GM21381 (cell line): ENCODE data around the gene METTL17.
"Not testable (repeated sequence)": the region's sequence is repeated elsewhere in the genome, so short reads cannot be mapped to it uniquely, and the experiment has no call there.

ENCODE experiments used
- ATAC-seq: cut with Tn5 transposase; IDR thresholded peaks from one replicate; pipeline ENCODE4 v1.9.1; 2021; ENCODE audit warnings: mild to moderate bottlenecking, moderate library complexity; ENCODE audit not compliant: unreplicated experiment

The METTL17 gene

DNA sequence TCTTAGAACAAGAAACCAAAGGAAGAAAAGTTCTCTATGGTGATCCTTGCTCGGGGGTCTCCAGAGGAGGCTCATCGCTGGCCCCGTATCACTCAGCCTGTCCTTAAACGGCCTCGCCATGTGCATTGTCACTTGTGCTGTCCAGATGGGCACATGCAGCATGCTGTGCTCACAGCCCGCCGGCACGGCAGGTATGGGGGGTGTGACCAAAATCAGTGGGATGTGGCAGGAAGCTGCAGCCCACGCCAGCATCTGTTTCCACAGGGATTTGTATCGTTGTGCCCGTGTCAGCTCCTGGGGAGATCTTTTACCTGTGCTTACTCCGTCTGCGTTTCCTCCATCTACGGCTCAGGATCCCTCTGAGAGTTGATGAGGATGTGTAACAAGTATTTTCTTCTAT lies 6.7 kb downstream of the METTL17 start:
- no peak for ATAC-seq

DNA sequence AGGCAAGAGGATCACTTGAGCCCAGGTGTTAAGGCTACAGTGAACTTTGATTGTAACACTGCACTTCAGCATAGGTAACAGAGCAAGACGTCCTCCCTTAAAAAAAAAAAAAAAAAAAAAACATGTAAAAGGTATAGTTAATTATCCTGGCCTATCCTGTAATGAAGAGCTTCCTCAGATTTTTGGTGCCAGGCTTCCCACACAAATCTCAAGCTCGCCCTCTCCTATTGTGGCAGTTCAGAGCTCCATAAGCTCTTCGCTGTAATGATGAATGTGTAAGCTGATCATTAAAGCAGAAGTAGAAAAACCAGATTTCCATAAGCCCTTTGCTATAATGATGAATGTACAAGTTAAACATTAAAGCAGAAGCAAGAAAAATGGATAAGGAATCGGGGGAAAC lies 7.3 kb downstream of the METTL17 start:
- ATAC-seq, result no peak

DNA sequence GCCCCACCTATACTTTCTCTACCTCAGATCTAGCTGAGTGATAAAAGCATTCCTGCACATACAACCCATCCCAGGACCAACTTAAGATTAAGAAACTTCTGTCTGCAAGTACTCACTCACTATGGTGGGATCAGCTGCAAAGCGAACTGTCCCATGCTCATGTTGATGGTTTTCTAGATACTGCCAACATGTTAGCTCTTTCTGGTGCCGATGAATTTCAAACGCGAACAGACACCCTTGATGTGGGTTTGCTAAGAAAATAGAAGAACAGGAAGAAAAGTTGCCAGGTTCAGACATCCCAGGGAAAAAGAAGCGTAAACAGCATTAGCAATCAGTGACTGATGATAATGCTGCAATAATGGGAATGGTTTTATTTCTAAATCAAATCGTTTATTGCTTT lies 7.8 kb downstream of the METTL17 start:
- no peak for ATAC-seq

DNA sequence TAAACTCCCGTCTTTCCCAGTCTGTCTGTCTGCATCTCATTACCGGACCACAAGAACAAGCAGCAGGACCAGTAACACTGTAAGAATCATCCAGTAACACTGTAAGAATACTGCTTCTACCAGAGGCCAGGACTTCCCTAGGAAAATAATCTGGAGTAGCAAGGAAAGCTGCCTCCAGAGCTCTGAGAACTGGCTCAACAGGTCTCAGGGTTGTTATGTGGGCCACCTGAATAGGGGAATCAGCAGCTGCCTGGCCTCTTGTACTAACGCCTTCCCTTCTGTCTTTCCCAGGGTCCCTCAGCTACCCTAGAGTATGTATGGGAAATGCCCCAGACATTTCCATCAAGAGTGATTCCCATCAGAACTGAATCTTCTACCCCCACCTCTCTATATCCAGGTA lies 8.4 kb downstream of the METTL17 start:
- no peak for ATAC-seq

DNA sequence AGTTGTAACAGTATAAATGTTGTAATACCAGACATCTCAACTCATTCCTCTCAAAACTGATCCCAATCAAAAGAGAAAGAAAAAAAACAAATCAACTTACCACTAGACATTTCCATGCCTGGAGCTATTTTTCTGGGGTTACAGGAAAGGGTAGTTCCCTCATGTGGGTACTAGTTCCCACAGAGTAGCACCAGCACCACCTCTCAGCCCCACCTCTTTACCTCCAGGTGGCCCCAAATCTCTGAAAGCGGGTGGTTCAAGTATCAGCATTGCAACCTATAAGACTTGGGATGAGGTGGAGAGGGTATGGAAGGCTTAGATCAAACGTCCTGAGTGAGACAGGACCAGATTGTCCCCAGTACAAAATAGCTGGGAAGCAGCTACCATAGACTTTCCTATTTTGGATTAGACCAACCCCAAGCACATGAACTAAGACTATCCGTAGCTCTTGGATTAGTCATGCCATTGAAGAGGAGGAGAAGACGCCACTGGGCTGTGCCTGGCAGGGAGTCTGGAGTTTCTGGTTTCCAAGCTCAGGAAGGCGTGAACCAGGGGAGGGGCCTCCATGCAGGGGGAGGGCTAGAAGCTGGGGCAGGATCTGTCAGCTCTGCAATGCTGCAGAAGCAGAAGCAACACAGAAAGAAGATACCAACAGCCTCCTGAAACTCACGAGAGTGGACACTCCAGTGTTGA lies 9.0 kb downstream of the METTL17 start, which contains the start of gene SLC39A2:
Gene SLC39A2, plus strand, starts transcription at position 620 of the 693 bp plus-strand sequence. CDS start 154 bp downstream, outside the sequence.
- no peak for ATAC-seq

DNA sequence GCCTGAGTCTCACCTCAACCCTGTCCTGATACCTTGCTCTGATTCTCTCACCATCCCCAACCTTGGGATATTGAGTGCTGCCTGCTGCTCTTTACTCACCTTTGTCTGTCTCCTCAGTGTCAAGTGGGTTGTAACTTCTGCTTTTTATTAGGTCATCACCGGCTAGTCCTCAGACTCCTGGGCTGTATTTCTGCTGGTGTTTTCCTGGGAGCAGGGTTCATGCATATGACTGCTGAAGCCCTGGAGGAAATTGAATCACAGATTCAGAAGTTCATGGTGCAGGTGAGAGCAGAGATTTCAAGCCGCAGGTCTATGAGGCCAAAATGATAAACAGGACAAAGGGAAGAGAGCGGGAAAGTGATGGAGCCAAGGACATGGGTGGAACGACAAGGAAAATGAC lies 9.8 kb downstream of the METTL17 start:
- ATAC-seq, result no peak

DNA sequence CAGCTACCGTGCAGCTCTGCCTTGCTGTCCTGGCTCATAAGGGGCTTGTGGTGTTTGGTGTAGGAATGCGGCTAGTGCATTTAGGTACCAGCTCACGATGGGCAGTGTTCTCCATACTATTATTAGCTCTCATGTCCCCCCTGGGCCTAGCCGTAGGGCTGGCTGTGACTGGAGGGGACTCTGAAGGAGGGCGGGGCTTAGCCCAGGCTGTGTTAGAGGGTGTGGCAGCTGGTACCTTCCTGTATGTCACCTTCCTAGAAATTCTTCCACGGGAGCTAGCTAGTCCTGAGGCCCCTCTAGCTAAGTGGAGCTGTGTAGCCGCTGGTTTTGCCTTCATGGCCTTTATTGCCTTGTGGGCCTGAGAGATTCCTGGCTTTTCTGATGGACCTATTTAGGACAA lies 11.4 kb downstream of the METTL17 start:
- no peak for ATAC-seq

DNA sequence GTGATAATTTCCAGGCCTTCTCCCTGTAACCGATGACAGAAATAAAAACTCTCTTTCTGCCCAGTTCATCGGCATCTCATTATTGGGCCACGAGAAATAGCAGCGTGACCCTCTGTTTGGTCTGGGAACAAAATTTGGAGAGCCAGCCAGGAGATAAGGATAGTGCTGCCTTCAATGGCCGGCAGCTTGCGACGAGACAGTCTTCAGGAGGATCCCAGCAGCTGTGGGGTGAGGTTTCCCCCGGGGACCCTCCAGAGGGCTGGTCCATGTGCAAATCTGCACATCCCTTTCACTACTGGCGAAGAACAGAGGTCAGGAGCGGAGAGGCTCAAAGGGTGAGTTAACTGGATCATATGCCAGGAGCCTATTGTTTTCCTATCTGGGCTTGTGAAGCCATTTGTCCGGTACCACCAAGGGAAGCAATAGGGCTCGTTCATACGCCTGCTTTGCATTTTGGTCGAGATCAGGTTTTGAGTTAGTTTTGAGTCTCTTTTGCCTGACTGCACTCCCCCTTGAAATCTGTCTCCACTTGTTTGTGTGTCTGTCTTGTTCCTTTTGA lies 14.1 kb downstream of the METTL17 start:
- no peak for ATAC-seq

DNA sequence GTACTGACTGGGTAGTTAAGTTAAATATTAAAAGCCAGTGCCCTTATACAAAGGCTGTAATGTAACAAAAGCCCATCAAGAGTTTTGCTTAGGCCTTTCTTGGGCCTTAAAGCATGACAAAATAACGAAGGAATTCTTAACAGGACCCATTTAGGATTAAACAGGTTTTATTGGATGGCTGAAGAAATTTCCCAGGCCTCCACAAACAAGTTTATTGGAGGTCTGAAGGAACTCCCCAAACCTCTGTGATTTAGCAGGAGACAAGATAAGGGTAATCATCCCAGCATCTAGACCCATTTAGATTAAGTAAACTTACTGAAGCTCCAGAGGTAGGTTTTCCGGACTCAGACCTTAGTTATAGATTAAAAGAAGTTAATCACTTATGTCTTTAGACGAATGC lies 19.9 kb downstream of the METTL17 start:
- not testable (repeated sequence) for ATAC-seq

DNA sequence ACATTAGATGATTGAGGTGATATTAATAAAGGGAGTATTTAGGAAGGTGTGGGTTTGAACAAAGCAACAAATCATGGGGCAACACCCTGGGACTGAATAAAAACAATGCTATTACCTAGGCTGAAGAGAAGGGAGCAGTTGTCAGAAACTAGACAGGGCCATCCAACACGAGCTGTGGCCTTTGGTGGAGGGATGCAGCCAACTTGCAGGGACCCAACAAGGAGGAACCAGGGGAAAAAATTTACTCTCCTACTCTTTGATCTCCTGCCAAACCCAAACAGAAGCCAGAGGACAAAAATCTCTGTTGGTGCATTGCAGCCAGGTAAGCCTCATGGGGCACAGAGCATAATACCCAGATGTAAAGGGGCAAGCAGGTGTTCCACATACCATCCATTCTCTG lies 21.4 kb downstream of the METTL17 start:
- no peak for ATAC-seq

DNA sequence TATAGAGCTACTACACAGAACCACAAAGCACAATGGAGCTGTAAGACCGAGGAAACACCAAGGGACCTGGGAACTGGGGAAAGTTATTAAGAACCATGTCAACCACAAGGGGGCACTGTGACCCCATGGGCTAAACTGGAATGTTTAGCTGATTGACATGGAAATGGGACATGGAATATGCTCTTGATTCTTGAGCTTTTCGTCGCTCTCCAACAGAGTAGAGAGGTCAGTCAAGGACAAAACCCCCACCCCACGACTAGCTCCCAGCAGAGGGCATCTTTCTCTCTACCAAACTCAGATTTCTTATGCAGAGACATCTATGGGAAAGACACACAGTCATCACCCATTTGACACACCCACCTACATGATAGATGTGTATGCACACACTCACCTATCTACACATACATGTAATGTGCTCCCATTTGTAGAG lies 25.0 kb downstream of the METTL17 start:
- ATAC-seq, result no peak

DNA sequence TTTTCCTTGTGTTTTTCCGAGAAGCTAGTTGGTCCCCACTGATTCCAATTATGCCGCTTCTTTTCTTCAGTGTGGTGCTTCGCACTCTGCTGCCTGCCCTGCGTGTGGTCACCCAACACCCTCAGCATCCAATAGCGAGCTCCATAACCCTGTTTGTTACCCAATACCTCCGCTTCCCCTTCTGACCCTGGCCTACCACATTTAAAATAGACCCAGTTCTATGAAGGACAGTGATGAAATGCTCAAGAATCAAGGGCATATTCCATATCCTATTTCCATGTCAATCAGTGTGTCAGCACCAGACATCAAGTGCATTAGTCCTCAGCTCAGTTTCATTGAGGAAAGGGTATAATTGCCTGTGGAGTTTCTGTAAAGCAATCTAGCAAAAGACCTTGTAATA lies 25.5 kb downstream of the METTL17 start:
- ATAC-seq, result no peak

DNA sequence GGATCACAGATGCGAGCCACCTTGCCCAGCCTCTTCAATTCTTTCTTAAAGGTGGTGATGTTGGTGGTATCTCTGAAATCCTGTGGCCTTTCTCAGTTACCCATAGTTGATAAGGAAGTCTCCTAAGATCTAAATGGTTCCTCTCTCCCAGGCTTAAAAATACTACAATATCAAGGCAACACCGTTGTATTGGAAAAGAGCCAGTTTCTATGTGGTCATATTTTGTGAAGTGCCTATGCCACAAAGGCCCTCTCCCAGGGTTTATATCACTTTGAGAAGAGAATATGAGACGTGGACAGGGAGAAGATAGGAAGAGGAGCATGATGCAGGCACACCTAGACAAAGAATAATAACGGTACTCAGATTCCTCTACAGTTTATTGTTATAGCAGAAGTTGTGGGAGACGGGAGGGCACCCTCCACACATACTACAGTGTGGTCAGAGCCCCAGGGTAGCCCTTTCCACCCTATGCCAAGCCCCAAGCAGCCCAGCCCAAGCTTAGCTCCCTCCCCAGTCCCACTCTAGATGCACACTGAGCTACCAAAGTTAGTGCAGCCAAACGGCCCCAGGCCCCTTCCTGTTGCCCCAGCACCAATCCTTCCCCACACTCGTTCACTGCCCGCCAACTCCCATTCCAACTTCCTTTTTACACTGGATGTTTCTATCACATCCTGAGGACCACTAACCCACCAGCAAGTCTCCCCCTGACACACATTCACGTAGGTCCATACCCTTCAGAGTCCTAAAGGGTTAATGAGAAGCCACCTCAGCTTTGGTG lies 26.8 kb downstream of the METTL17 start:
- no peak for ATAC-seq

DNA sequence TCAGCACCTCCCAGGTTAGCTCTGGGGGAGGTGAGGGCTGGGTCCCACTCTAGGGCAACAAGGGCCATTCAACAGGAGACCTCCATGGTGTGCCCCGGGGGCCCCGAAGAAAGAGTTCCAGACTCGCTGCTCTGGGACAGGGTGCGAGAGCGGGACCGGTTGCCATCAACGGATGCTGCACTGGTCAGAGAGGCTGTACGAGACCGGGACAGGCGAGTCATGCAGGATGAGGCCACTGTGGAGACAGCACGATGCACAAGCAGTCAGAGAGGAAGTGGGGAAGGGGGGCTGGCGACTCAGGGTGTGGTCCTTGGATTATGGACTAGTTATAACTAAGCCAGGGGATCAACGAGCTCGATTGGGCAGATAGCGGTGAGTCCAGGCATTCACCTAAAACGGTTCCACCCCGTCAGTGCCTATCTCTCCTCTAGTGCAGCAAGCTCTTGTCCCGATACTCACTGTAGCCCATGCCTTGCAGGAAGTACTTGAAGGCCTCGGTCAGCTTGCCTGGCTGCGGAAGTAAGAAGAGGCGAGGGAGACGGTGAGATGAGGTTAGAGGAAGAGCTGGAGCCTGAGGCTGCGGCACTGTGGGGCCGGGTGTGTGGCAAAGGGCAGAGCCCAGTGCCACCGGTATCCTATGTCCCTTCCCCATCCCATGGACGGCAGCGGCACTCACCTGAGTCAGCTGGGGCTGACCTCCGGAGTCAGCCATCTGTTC lies 27.9 kb downstream of the METTL17 start:
- no peak for ATAC-seq

DNA sequence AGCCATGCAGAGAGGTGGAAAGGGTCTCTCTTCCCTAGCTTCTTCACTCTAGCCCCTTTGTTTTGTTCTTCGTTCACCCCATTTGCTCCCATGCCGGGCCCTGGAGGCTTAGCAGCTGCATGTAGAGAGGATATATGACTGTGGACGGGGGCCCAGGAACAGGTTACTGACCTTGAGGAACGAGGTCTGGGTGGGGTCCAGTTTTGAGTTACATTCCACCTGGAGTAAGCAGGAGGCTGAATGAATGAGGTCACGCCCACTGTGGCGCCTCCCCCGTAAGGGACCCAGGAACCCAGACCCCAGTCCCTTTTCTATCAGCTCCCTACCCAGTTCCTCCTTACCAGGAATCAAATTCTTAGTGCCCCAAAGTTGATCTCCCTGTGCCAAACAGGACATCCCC lies 28.5 kb downstream of the METTL17 start:
- no peak for ATAC-seq

DNA sequence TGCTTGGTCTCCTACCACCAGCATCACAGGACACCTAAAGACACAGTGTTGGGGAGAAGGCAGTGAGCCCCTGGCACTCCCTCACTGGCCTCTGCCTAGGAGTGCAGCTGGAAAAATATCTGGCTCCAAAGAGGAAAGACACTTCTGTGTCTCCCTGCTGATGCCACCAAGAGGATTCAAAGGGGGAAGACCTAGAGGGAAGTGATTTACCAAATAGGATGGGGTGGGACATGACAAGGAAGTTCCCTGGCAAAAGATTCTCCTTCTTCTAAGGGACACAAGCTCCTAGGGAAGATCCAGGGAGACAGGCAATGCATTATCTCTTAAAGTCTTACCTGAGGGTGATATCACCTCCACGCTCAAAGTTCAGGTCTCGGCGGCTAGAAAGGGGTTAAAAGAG lies 29.0 kb downstream of the METTL17 start:
- ATAC-seq, result no peak

DNA sequence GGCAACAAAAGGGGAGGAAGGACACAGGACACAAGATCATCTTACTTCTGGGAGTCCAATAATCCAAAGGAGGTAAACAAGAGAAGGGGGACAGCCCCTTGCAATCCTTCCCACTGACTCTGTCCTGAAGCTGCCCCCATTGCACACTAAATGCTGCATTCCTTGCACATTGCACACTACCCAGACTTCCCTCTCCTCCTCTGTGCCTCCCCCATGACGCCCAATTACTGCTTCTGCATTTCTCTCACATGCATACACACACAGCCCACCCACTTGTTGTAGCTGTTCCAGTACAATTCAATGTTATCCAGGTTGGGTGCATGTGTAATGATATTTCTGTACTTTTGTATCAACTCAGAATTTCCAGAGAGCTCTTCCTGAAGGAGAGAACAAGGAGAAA lies 29.6 kb downstream of the METTL17 start:
- ATAC-seq, result no peak

DNA sequence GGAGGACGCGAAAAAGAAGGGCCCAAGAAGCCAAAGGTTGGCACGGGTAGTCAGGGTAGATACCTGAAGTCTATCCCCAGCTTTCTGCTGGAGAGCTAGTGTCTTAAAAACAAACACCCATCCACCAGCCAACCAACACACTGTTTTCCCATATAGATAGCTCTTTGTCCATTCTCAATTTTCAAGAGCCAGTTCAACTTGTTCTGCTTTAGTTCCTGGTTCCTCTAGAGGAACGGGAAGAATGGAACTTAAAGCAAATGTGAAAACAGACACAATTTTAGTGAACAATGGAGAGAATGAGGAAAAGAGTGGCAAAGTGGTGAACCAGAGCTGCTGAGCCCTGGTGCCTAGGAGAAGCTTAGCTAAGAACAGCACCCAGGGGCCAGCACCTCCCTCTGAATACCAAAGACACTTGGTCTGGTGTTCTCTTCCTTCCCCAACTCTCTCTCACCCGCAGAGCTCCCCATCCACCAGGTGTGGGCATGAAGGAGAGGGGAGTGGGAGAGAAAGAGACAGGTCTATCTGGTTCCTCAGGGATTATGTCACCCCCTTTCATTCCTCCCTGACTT lies 31.3 kb downstream of the METTL17 start:
- ATAC-seq, result no peak

DNA sequence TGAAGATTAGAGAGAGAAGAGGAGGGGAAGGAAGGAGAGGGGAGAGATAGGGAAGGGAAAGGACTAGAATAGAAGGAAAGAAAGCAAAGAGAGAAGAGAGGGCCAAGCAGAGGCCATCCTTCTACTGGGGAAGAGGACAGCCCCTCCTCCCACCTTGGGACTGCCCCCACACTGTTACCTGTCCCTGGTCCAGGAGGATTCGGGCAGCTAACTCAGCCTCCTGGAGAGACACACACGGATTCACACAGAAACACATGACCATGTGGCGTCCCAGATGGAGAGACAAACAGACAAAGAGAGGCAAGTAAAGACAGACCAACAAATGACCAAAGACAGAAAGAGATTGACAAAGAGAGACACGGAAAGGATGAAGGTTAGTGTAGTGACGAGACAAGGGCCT lies 32.9 kb downstream of the METTL17 start:
- no peak for ATAC-seq

DNA sequence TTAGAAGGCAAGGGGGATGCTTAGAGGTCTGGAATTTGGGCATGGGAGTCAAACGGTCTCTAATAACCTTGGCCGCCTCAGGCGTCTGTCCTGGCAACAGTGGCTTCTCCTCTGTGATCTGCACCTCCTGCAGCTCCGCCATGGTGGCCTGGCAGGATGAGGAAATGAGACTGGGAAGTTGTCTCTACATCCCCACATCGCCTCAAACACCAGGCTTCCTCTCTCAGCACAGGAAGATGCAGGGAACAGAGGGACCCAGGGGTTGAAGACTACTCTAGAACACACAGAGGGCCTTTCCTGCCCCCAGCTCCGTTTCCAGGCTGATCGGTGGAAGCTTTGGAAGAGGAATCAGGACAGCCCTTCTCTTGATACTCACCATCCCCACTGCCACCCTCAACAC lies 33.4 kb downstream of the METTL17 start:
- ATAC-seq, result no peak
